HG02623 (cell line): ENCODE measurements around the gene CCDC142.

Experiments
- ATAC-seq: cut with Tn5 transposase; IDR thresholded peaks from one replicate; pipeline ENCODE4 v1.9.1; 2021; ENCODE audit warnings: moderate library complexity; ENCODE audit not compliant: unreplicated experiment

The CCDC142 gene, protein sequence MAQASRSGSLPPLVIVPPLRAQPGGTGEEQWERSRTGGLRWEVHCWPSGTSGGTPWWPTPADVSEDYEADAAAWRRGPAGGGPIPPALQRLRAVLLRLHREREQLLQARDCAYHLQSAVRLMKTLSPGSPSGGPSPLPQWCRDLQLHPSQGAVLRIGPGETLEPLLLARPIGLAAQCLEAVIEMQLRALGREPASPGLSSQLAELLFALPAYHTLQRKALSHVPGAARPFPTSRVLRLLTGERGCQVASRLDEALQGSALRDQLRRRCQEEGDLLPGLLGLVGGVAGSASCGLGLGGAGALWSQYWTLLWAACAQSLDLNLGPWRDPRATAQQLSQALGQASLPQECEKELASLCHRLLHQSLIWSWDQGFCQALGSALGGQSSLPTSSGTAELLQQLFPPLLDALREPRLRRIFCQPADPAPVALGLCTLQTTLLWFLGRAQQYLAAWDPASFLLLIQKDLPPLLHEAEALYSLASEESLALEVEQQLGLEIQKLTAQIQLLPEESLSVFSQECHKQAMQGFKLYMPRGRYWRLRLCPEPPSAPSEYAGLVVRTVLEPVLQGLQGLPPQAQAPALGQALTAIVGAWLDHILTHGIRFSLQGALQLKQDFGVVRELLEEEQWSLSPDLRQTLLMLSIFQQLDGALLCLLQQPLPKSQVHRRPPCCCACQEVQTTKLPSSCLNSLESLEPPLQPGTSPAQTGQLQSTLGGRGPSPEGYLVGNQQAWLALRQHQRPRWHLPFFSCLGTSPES

GRCh38 chr2:74482801-74483674 is at the start of gene CCDC142, which contains the start of gene TTC31:
Gene CCDC142 (minus strand): TSS chr2:74482998. CDS start chr2:74482837, 161 bp downstream.
Gene TTC31 (plus strand): TSS chr2:74483081. CDS start chr2:74483096, 15 bp downstream.
- ATAC-seq = peak; percentile 87

GRCh38 chr2:74532222-74532621 is 49.4 kb upstream of the CCDC142 start:
- ATAC-seq = no peak

DNA sequence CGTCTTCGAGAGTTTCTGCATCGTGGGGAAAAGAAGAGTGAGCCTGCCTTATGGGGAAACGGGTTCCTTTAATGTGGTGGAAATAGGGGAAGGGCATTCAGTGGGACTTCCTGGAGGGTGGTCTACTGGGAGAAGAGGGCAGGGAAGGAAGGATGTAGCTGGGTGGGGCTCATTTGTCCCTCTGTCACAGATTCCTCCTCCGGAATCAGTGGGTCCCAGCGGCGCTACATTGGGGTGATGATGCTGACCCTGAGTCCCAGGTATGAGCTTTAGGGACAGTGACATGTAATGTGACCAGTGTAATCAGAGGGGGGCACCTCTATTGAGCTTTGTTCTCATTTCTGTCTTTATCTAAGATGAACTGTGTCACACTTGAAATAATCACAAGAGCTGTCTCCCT is 48.9 kb upstream of the CCDC142 start:
- no peak for ATAC-seq

- peak; percentile 29 for ATAC-seq
These were observed 47.7 kb upstream of the CCDC142 start for GRCh38 chr2:74530239-74531187.

DNA sequence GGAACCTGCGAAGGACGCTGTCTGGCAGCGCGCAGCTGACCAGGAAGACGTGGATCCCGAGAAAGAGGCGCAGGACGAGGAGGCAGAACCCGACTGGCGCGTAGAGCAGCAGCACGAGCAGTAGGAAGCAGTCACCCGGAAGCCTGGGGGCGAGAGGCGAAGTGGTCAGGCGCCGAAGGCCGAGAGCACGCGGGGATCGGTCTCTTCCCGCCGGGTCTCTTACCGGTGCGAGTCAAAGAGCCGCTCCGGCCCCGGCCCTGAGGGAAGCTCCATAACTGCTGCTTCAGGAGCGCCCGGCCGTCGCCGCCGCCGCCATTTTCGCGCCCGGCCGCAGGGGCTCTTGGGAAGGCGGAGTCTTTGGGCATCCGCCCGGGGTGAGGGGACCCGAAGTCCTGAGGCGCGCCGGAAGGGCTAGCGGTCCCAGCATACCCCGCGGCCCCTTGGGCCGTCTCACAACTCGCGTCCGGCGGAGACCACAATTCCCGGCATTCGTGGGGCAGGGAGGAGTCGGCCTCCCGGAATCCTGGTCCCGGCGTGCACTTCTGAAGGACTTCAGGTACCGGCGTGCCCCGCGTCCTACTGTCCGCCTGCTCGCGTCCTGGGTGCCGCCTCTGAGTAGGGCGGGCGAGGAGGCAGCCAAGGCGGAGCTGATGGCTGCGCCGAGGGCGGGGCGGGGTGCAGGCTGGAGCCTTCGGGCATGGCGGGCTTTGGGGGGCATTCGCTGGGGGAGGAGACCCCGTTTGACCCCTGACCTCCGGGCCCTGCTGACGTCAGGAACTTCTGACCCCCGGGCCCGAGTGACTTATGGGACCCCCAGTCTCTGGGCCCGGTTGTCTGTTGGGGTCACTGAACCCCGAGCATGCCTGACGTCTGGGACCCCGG is 46.8 kb upstream of the CCDC142 start, which contains the start of the genes AUP1 and HTRA2:
Gene AUP1, minus strand, starts transcription at position 350 of the 882 bp plus-strand sequence. Its CDS starts 77 bp downstream, at position 273.
Gene HTRA2, plus strand, starts transcription at position 577 of the 882 bp plus-strand sequence. Its CDS starts 74 bp downstream, at position 651.
- ATAC-seq = peak; percentile 74

DNA sequence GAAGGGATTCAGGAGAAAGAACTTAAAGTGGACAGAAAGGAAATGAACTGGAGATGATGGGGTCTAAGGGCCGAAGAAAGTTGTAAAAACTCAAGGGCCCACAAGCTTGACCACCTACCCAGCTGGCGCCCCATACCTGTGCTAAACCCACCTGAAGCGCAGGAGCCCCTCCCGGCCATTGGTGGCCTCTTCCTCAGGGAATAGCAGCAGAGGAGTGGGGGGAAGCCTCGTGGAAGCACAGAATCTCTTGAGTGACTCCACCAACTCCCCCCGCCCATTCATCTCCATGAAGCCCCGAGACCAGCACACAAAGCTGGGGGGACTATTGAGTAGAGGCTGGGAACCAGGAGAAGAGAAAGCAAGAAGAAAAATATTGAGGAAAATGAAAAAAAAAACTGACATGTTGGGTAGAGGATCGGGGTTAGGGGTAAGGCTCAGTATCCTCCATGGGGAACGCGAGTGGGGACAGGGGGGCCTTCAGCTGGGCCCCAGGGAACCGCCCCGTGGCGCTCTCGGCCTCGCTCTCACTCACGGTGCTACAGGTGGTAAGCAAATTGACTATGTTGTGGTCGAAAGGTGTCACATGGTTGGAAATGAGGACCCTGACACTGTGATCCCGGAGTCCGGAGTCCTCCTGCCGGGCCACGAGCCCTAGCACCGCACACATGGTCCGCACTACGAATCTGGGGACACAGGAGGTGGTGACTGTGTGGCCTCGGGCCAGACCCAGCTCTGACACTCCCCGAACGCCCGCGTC is 46.0 kb upstream of the CCDC142 start:
- peak; percentile 4 for ATAC-seq

- no peak for ATAC-seq
These were observed 44.9 kb upstream of the CCDC142 start for GRCh38 chr2:74527741-74528140.

GRCh38 chr2:74526649-74527230 is 43.9 kb upstream of the CCDC142 start:
- ATAC-seq = no peak

DNA sequence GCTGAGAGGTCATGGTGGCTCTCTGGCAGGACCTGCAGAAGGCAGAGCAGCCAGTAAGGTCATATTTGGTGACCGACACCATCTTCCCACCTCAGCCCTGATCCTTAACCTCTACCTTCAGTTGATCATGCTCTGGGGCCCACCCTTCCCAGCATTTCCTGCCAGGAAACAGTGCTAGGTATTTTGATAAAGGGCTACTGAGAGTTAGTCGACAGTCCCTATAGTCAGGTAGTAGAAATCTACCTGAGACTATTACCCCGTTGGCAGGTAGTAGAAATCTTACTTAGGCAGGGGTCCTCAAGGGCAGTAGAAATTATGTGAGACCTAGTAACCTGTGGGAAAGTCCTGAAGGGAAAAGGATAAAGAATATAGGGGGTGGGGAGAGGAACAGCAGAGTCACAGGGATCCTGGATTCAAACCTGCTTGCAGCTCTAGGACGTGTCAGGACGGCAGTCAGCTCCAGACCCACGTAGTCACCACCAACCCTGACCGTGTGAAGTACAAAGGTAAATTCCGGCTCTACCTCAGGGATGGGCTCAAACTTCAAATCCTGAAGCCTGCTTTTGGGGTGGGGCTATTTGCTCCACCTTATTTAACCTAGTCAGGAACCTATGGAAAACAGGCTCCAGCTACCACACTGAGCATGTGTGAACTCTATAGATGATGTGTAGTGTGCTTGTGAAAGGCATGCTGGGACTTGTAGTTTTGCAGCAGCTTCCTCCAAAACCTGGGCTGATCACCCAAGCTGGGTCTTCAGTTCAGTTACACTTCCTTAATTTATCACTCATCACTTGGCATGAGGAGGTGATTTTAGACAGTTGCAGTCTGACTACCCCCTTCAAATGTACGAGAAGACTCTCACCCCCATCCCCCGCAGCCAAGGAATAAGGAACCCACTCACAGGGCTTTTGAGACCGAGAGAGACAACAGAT is 43.2 kb upstream of the CCDC142 start, which contains the start of gene DQX1:
Gene DQX1, minus strand, starts transcription at position 515 of the 932 bp plus-strand sequence. Its CDS starts 502 bp downstream, at position 13.
- ATAC-seq = no peak

DNA sequence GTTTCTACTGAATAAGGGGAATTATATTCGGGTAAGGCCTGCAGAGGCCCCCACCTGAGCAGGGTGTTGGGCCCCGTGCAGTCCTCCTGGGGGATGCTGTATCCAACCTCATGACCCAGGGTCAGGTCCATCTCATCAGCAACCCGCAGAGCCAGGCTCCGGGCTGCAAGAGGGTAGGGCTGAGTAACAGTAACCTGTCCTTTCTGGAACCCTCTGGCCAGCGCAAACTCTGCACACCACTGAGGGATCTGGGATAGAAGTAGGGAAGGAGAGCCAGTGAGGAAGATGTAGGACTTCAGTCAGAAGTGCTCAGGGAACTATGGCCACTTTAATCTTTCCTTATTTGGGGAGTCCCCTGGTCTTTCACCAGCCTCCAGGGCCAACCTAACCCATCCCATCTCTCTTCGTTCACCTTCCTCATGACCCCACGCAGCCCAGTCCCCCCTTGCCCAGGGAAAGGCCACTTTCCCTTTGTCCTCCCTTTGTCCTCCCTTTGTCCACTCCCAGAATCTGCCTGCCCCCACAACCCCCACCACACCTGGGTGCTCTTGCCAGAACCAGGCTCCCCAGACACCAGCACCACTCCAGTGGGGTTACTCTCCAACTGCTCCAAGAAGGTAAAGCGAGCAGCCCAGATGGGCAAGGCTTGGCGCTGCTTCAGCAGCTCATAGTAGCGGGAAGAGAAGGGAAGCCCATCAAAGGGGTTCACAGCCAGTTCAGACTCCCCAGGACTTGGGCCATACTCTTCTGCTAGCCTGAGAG is 42.3 kb upstream of the CCDC142 start:
- no peak for ATAC-seq

- ATAC-seq = no peak
These were observed 41.2 kb upstream of the CCDC142 start for GRCh38 chr2:74524005-74524404.

GRCh38 chr2:74522516-74522915 is 39.7 kb upstream of the CCDC142 start:
- ATAC-seq = no peak

DNA sequence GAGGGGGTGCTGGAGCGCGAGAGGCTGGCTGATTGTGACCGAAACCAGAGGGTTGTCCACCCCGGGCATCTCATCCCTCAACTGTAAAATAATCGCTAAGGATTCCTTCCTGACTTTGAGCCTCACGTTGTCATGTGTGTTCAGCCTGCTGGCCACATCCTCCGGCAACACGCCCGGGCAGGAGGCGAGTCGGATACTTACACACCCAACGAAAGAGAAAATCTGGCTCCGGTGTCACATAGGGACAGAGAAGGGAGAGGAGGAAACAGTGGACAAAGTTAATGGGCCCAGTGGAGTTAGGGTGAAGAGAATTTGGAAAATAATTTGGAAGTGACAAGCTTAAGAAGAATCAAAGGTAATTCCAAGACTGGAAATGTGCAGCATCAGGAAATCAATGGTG is 33.9 kb upstream of the CCDC142 start:
- ATAC-seq = no peak

DNA sequence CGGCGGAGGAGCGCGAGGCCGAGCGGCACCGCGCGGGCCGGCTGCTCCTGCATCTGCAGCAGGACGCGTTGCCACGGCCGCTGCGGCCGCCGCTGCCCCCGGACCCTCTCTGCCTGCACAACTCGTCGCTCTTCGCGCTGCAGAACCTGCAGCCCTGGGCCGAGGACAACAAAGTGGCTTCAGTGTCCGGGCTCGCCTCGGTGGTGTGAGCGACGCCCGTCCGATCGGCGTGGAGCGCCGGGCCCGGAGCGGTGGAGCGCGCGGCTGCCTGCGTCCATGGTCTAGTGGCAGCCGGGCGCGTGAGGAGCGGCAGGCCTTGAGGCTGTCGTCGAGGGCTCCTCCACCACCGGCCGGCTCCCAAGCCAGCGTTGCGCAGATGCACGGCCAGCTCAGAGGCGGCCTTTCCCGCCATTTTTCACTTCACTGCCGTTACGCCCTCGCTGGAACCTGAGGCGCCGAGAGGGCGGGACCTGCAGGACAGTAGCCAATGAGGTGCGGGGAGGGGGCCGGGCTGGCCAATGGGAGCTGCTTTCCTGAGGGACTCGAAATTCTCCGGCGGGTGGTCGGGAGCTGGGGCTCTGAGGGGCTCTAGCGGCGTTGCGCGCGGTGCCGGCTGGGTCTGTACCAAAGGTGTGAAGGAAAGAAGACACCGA is 33.3 kb upstream of the CCDC142 start:
- ATAC-seq = no peak
